IMR-90 (cell line): ENCODE results near the gene TNNI2. TPM values are rescaled to one million over a fixed set of nuclear protein-coding genes. Genes with fewer than 3 reads are reported as not detected.

Experiments used
- ATAC-seq: fragments of 200-7000 bp; cut with Tn5 transposase; 2 replicates; pipeline ENCODE4 v1.9.1; 2020; ENCODE audit warnings: low read depth, mild to moderate bottlenecking, moderate library complexity
- BruUV-seq: library from RNA; stranded (reverse); fragments of 400-500 nt; replicated peaks from 2 replicates; lab custom pipeline; 2021; lab: Mats Ljungman, UMichigan
- CTCF ChIA-PET: fragments of 300-600 bp; formaldehyde crosslinking; extraction: SDS; loops from one replicate; lab custom pipeline; 2021; ENCODE audit warnings: antibody characterized with exemption; lab: Yijun Ruan, JAX
- POLR2A ChIA-PET: fragments of 300-600 bp; sonication (Branson Sonifier 250); formaldehyde crosslinking; loops from one replicate; lab custom pipeline; 2022; ENCODE audit warnings: antibody characterized with exemption; ENCODE audit not compliant: unreplicated experiment; lab: Charles Lee
- DNase-seq: peaks from one replicate; pipeline ENCODE4 v3.0.0; 2013
- H2AFZ ChIP-seq: replicated peaks from 2 replicates; pipeline ENCODE3; 2013; ENCODE audit warnings: low read length, mild to moderate bottlenecking; ENCODE audit not compliant: poor library complexity
- H2AK5ac ChIP-seq: 2 replicates; pipeline ENCODE4 v1.6.1; 2013; ENCODE audit warnings: low read depth, low read length, inconsistent platforms
- H2AK9ac ChIP-seq: replicated peaks from 2 replicates; pipeline ENCODE3; 2013; ENCODE audit warnings: mild to moderate bottlenecking, low read depth, low read length, moderate library complexity; ENCODE audit not compliant: poor library complexity
- H2BK120ac ChIP-seq: 2 replicates; pipeline ENCODE4 v1.6.1; 2013; ENCODE audit warnings: low read depth, low read length, inconsistent platforms
- H2BK15ac ChIP-seq: 3 replicates; pipeline ENCODE4 v1.6.1; 2013; ENCODE audit warnings: low read depth, low read length, inconsistent platforms
- H2BK20ac ChIP-seq: 2 replicates; pipeline ENCODE4 v1.6.1; 2013; ENCODE audit warnings: low read depth, mild to moderate bottlenecking, inconsistent platforms, low read length, moderate library complexity
- H2BK5ac ChIP-seq: 2 replicates; pipeline ENCODE4 v1.6.1; 2013; ENCODE audit warnings: mild to moderate bottlenecking, low read depth, low read length, inconsistent platforms; ENCODE audit not compliant: poor library complexity, severe bottlenecking
- H3K14ac ChIP-seq: replicated peaks from 2 replicates; pipeline ENCODE4 v1.6.1; 2013; ENCODE audit warnings: low read depth, low read length, inconsistent platforms
- H3K18ac ChIP-seq: 2 replicates; pipeline ENCODE4 v1.6.1; 2013; ENCODE audit warnings: low read depth, low read length, control low read depth
- H3K23ac ChIP-seq: 2 replicates; pipeline ENCODE4 v1.6.1; 2013; ENCODE audit warnings: low read depth, low read length, inconsistent platforms
- H3K27ac ChIP-seq: 2 replicates; pipeline ENCODE4 v1.5.1; 2013; ENCODE audit warnings: mild to moderate bottlenecking, control low read depth, low read length; ENCODE audit not compliant: insufficient read depth
- H3K27me3 ChIP-seq: 2 replicates; pipeline ENCODE4 v1.6.1; 2013; ENCODE audit warnings: low read length; ENCODE audit not compliant: control insufficient read depth, insufficient read depth
- H3K36me3 ChIP-seq: 2 replicates; pipeline ENCODE4 v1.6.1; 2013; ENCODE audit warnings: low read length, mixed read lengths; ENCODE audit not compliant: control insufficient read depth, insufficient read depth
- H3K4ac ChIP-seq: 2 replicates; pipeline ENCODE4 v1.6.1; 2013; ENCODE audit warnings: low read depth, low read length, inconsistent platforms
- H3K4me1 ChIP-seq: 2 replicates; pipeline ENCODE4 v1.6.1; 2013; ENCODE audit warnings: low read length, mixed read lengths; ENCODE audit not compliant: control insufficient read depth, insufficient read depth
- H3K4me2 ChIP-seq: 2 replicates; pipeline ENCODE4 v1.6.1; 2013; ENCODE audit warnings: low read depth, mild to moderate bottlenecking, control low read depth, low read length, moderate library complexity
- H3K4me3 ChIP-seq: 2 replicates; pipeline ENCODE4 v1.5.1; 2013; ENCODE audit warnings: low read depth, mild to moderate bottlenecking, control low read depth, low read length, moderate library complexity; ENCODE audit not compliant: insufficient read depth
- H3K56ac ChIP-seq: 2 replicates; pipeline ENCODE4 v1.6.1; 2013; ENCODE audit warnings: low read length, inconsistent platforms; ENCODE audit not compliant: insufficient read depth; ENCODE audit errors: extremely low read depth
- H3K79me1 ChIP-seq, 2 experiments: 2 replicates each; pipeline ENCODE4 v1.6.1; 2013; ENCODE audit warnings: low read length in 2 of 2, inconsistent platforms in 1 of 2, low read depth in 1 of 2
- H3K9ac ChIP-seq: 2 replicates; pipeline ENCODE4 v1.6.1; 2013; ENCODE audit warnings: low read depth, low read length, control low read depth
- H3K9me1 ChIP-seq: 2 replicates; pipeline ENCODE4 v1.6.1; 2013; ENCODE audit warnings: low read length, inconsistent platforms; ENCODE audit not compliant: insufficient read depth
- H3K9me3 ChIP-seq: 2 replicates; pipeline ENCODE4 v1.6.1; 2013; ENCODE audit warnings: low read length; ENCODE audit not compliant: control insufficient read depth, insufficient read depth
- H4K20me1 ChIP-seq: 2 replicates; pipeline ENCODE4 v1.6.1; 2013; ENCODE audit warnings: low read length, inconsistent platforms; ENCODE audit not compliant: insufficient read depth
- H4K5ac ChIP-seq: 2 replicates; pipeline ENCODE4 v1.6.1; 2013; ENCODE audit warnings: mild to moderate bottlenecking, low read depth, low read length, control low read depth
- H4K8ac ChIP-seq, 2 experiments: 2 replicates each; pipeline ENCODE4 v1.6.1; 2013; ENCODE audit warnings: low read depth in 2 of 2, low read length in 2 of 2, control low read depth in 1 of 2, inconsistent platforms in 1 of 2
- H4K91ac ChIP-seq: 2 replicates; pipeline ENCODE4 v1.6.1; 2013; ENCODE audit warnings: low read depth, low read length, inconsistent platforms; ENCODE audit not compliant: insufficient read depth
- CEBPB ChIP-seq: IDR thresholded peaks from 2 replicates; pipeline ENCODE4 v1.6.1; 2012; ENCODE audit warnings: low read depth, low read length, improper control_type of control experiment
- CHD1 ChIP-seq: IDR thresholded peaks from 2 replicates; pipeline ENCODE4 v1.6.1; 2012; ENCODE audit warnings: low read depth, low read length, improper control_type of control experiment
- FOS ChIP-seq: fragments of 150-350 bp; IDR thresholded peaks from 2 replicates; pipeline ENCODE4 v1.6.1; 2016; ENCODE audit warnings: low read depth, low read length
- MAFK ChIP-seq: IDR thresholded peaks from 2 replicates; pipeline ENCODE4 v1.6.1; 2012; ENCODE audit warnings: low read depth, low read length, improper control_type of control experiment
- MAZ ChIP-seq: IDR thresholded peaks from 2 replicates; pipeline ENCODE4 v1.6.1; 2012; ENCODE audit warnings: low read depth, mild to moderate bottlenecking, low read length, improper control_type of control experiment, moderate library complexity, borderline replicate concordance
- MXI1 ChIP-seq: IDR thresholded peaks from 2 replicates; pipeline ENCODE4 v1.6.1; 2012; ENCODE audit warnings: low read depth, mild to moderate bottlenecking, low read length, moderate library complexity, borderline replicate concordance
- NFE2L2 ChIP-seq: fragments of 150-350 bp; IDR thresholded peaks from 2 replicates; pipeline ENCODE4 v1.6.1; 2016; ENCODE audit warnings: low read depth, mild to moderate bottlenecking, low read length
- POLR2A ChIP-seq: IDR thresholded peaks from 2 replicates; pipeline ENCODE4 v1.6.1; 2012; ENCODE audit warnings: mild to moderate bottlenecking, low read depth, low read length
- RAD21 ChIP-seq: IDR thresholded peaks from 2 replicates; pipeline ENCODE4 v1.6.1; 2012; ENCODE audit warnings: low read length, improper control_type of control experiment
- RCOR1 ChIP-seq: IDR thresholded peaks from 2 replicates; pipeline ENCODE4 v1.6.1; 2012; ENCODE audit warnings: mild to moderate bottlenecking, low read length, improper control_type of control experiment; ENCODE audit not compliant: insufficient replicate concordance
- RFX5 ChIP-seq: IDR thresholded peaks from 2 replicates; pipeline ENCODE4 v1.8.0; 2012; ENCODE audit warnings: low read depth, mild to moderate bottlenecking, low read length, moderate library complexity
- SMC3 ChIP-seq: fragments of 150-350 bp; IDR thresholded peaks from 2 replicates; pipeline ENCODE4 v1.6.1; 2016; ENCODE audit warnings: low read depth, mild to moderate bottlenecking, antibody characterized with exemption, low read length, moderate library complexity
- WGBS, 2 experiments: methylation state at CpG; one replicate each; pipeline versions ENCODE4 v1.1.5 to v1.1.7; 2013; ENCODE audit warnings: missing lambda C conversion rate in 2 of 2; ENCODE audit not compliant: insufficient read length in 1 of 2; ENCODE audit errors: extremely low coverage in 2 of 2; 5-methylcytosine and 5-hydroxymethylcytosine counted together
- dilution Hi-C: fragments of 300-500 bp; cut with HindIII; formaldehyde crosslinking; loops from one replicate; pipeline ENCODE4 v1.14.3; 2018; ENCODE audit warnings: low sequenced_read_pairs; ENCODE audit not compliant: unreplicated experiment
- in situ Hi-C: fragments of 300-500 bp; cut with MboI; formaldehyde crosslinking; loops from 3 replicates; pipeline ENCODE4 v1.14.3; 2019; ENCODE audit warnings: low sequenced_read_pairs, inconsistent platforms, mixed read lengths
- intact Hi-C: fragments of 100-400 bp; cut with micrococcal nuclease; formaldehyde crosslinking; loops from 2 replicates; pipeline ENCODE4 v1.10.0; 2022
- polyA plus RNA-seq, 3 experiments: library from polyadenylated mRNA; depleted of rRNA; stranded (reverse); fragments of >200 nt; gene quantifications; 2 replicates each; pipeline ENCODE4 v1.2.3, GENCODE V29; 2012; ENCODE audit warnings: low replicate concordance in 1 of 3
- total RNA-seq: library from RNA; depleted of rRNA; stranded (reverse); fragments of >200 nt; gene quantifications from 2 replicates; pipeline ENCODE4 v1.2.3, GENCODE V29; 2012
- TF ChIP-seq, protein P1 (sequence below): conservative IDR thresholded peaks from 2 replicates; pipeline ENCODE4 v1.5.1; 2012; ENCODE audit warnings: mild to moderate bottlenecking, low read depth, low read length, improper control_type of control experiment
- TF ChIP-seq, protein P2 (sequence below): fragments of 150-350 bp; IDR thresholded peaks from 2 replicates; pipeline ENCODE4 v1.6.1; 2016; ENCODE audit warnings: low read depth, mild to moderate bottlenecking, low read length, moderate library complexity, borderline replicate concordance

The TNNI2 gene
- total and polyA plus RNA-seq, 2 of the 4 experiments (the other 2 are of a cell fraction), result not detected

DNA sequence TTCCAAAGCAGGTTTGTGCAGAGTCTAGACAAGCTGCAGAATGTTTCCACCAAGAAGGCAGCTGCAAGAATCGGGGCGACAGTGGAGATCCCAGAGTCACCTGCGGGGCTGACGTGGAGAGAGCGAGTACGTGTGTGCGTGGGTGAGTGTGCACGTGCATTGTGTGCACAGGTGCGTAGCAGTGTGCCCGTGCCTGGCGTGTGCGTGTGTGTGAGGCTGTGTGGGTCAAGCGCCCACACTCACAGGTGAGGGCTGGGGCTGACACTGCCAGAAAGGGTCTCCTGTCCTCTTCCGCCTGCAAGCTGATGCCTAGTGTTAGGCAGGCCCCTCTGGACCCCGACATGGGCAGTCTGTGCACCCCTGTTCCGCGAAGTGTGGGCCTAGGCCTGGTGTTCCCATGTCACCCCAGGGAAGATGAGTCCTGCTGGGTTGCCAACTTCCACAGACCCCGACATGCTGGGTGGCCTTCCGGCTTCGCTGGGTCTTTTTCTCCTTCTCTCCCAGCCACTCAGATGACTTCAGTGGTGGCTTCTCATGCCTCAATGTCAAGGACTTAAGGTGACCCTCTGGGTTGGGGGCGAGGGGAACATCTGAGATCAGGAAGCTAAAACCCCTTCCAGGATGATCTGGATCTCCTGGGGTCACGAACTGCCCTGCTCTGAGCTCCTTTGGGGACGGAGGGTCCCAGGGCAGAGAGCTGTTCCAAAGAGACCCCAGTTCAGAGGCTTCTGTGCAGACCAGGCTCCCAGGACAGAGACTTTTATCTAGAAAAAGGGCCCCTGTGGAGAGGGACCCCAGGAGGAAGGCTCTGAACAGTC lies 14.4 kb upstream of the TNNI2 start:
- Histone ChIP-seq H2BK15ac (no peak overlapping the region), H3K4ac (no peak overlapping the region), H3K9me1 (no peaks in the 10 kb centered on the region), H2BK120ac (no peak overlapping the region), H3K36me3 (no peaks in the 10 kb centered on the region), H2AK5ac (0 out of 2 replicates have a peak overlapping the region, but pooled peaks have one; percentile 2), H3K9ac (no peak overlapping the region), H3K4me2 (no peak overlapping the region), H3K23ac (no peak overlapping the region), H3K79me1 (no peaks in the 10 kb centered on the region), H3K4me1 (peaks cover 13% of the 10 kb centered on the region), H3K27me3 (peaks cover 7% of the 10 kb centered on the region; the same call in 1 of the 2 replicates), H3K14ac (no peak overlapping the region), H2AFZ (peak overlapping the region; percentile 24), H4K91ac (no peak overlapping the region), H3K27ac (no peak overlapping the region), H3K4me3 (no peak overlapping the region), H4K20me1 (no peaks in the 10 kb centered on the region), H3K9me3 (no peaks in the 10 kb centered on the region), H2BK20ac (no peak overlapping the region), H3K18ac (no peak overlapping the region), H2AK9ac (no peak overlapping the region), H3K56ac (no peak overlapping the region), H2BK5ac (no peak overlapping the region), H4K5ac (no peak overlapping the region), H4K8ac (no peak overlapping the region)
- ATAC-seq (no peak), DNase-seq (no peak)
- intact Hi-C loops (loop anchor here (5.0 kb wide), 1 partner anchor 172 kb away; no protein-coding TSS in a partner anchor), in situ Hi-C loops (loop anchor here (5.0 kb wide), 1 partner anchor 127 kb away; the partner anchor contains the start of gene KRTAP5-6), dilution Hi-C loops (no loop called here)
- BruUV-seq, result no TSS peak
- WGBS, 2 experiments, result 91% methylated on average over 19 of the region's 23 CpGs; no CpG with 5 or more reads in 1 of the 2 experiments
- CTCF ChIA-PET, result interaction anchor here (0.5 to 0.8 kb wide), 2 partner anchors 24 to 103 kb away, joined by 3 to 4 read pairs; no protein-coding TSS in a partner anchor
- POLR2A ChIA-PET, result no interaction called here
- no peak for TF ChIP-seq MAFK
- no peak for TF ChIP-seq RCOR1
- no peak for TF ChIP-seq CHD1
- TF ChIP-seq SMC3, result no peak
- TF ChIP-seq MXI1, result no peak
- TF ChIP-seq, protein P1, sequence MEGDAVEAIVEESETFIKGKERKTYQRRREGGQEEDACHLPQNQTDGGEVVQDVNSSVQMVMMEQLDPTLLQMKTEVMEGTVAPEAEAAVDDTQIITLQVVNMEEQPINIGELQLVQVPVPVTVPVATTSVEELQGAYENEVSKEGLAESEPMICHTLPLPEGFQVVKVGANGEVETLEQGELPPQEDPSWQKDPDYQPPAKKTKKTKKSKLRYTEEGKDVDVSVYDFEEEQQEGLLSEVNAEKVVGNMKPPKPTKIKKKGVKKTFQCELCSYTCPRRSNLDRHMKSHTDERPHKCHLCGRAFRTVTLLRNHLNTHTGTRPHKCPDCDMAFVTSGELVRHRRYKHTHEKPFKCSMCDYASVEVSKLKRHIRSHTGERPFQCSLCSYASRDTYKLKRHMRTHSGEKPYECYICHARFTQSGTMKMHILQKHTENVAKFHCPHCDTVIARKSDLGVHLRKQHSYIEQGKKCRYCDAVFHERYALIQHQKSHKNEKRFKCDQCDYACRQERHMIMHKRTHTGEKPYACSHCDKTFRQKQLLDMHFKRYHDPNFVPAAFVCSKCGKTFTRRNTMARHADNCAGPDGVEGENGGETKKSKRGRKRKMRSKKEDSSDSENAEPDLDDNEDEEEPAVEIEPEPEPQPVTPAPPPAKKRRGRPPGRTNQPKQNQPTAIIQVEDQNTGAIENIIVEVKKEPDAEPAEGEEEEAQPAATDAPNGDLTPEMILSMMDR, result no peak
- TF ChIP-seq RFX5, result no peak
- TF ChIP-seq, protein P2, sequence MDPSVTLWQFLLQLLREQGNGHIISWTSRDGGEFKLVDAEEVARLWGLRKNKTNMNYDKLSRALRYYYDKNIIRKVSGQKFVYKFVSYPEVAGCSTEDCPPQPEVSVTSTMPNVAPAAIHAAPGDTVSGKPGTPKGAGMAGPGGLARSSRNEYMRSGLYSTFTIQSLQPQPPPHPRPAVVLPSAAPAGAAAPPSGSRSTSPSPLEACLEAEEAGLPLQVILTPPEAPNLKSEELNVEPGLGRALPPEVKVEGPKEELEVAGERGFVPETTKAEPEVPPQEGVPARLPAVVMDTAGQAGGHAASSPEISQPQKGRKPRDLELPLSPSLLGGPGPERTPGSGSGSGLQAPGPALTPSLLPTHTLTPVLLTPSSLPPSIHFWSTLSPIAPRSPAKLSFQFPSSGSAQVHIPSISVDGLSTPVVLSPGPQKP, result no peak
- TF ChIP-seq RAD21, result no peak
- no peak for TF ChIP-seq POLR2A
- TF ChIP-seq NFE2L2, result no peak
- TF ChIP-seq FOS, result no peak
- no peak for TF ChIP-seq MAZ
- TF ChIP-seq CEBPB, result no peak
